Ovary (tissue), 9 donors: ENCODE data around the gene SH3BP4. TPM values are rescaled to one million over a fixed set of nuclear protein-coding genes. Genes with fewer than 3 reads are reported as not detected.
A peak's percentile ranks its signal among the peaks of the same experiment; 100 is the strongest.

Source experiments
- DNase-seq, 5 donors: peaks; one replicate each; pipeline ENCODE4 v3.0.0-alpha.2; 2019 to 2020
- H3K27ac ChIP-seq, 2 donors: fragments of 200-600 bp; one replicate each; pipeline versions ENCODE4 v1.5.1 to v1.8.0; 2019 to 2022
- H3K27me3 ChIP-seq: fragments of 200-600 bp; one replicate; pipeline ENCODE4 v1.8.0; 2022
- H3K36me3 ChIP-seq: fragments of 200-600 bp; sonication (generic); one replicate; pipeline ENCODE4 v1.5.1; 2019
- H3K4me1 ChIP-seq: one replicate; pipeline ENCODE4 v1.8.1; 2013; ENCODE audit warnings: mild to moderate bottlenecking, moderate library complexity; ENCODE audit not compliant: insufficient read depth
- H3K4me3 ChIP-seq: fragments of 200-600 bp; sonication (generic); one replicate; pipeline ENCODE4 v1.5.1; 2017
- H3K9me3 ChIP-seq, 2 donors: fragments of 200-600 bp in 1 of 2; sonication (generic) in 1 of 2; one replicate each; pipeline versions ENCODE4 v1.5.1 to v1.8.1; 2013 to 2019; ENCODE audit warnings: mild to moderate bottlenecking in 1 of 2, moderate library complexity in 1 of 2
- EP300 ChIP-seq: sonication (generic); formaldehyde crosslinking; IDR thresholded peaks from one replicate; pipeline ENCODE4 v1.6.1; 2017; ENCODE audit warnings: antibody characterized with exemption
- POLR2A ChIP-seq: fragments of 450-650 bp; IDR thresholded peaks from one replicate; pipeline ENCODE4 v1.6.1; 2017; ENCODE audit warnings: antibody characterized with exemption, mild to moderate bottlenecking, moderate library complexity
- WGBS, 3 donors: extraction: QIAGEN DNeasy Blood & Tissue Kit in 1 of 3; methylation state at CpG; one replicate each; pipeline versions ENCODE4 v1.1.5 to v1.1.7; 2013 to 2017; 5-methylcytosine and 5-hydroxymethylcytosine counted together
- intact Hi-C, 4 donors: fragments of 100-400 bp; cut with DNase I; formaldehyde crosslinking; loops; one replicate each; pipeline versions ENCODE4 v1.11.0 to v1.15.1; 2022 to 2023
- polyA plus RNA-seq, 2 donors: library from polyadenylated mRNA; stranded (reverse); fragments of 200-250 nt in 1 of 2; fragments of 350-450 nt in 1 of 2; fragmentation: Illumina TruSeq in 1 of 2; extraction: RNeasy Lipid Tissue Mini Kit (QIAGEN cat#74804) in 1 of 2; gene quantifications; one replicate each; pipeline ENCODE4 v1.2.3, GENCODE V29; 2013 to 2014
- total RNA-seq, 7 donors: library from RNA; depleted of rRNA in 2 of 7; stranded (reverse); fragments of >200 nt in 2 of 7; fragmentation: NEBNext Ultra II Directional in 3 of 7; extraction: Animal tissue kit (Norgen Biotek cat#: 25700) in 3 of 7; gene quantifications; one replicate each; pipeline versions ENCODE4 v1.1.0 to v1.2.4, GENCODE V29; 2016 to 2023
- TF ChIP-seq, protein P1 (sequence below), 3 donors: fragments of 450-650 bp in 2 of 3; fragments of 200-600 bp in 1 of 3; IDR thresholded peaks; one replicate each; pipeline versions ENCODE4 v1.5.1 to v1.8.0; 2016 to 2022; ENCODE audit warnings: antibody characterized with exemption in 3 of 3, mild to moderate bottlenecking in 1 of 3
- donor health status: DM: no; HTN: no; CAD: no; lungs with moderate emphysema.
- donor health status: DM: no; HTN: no; CAD: no.
- donor health status: Bipolar disorder and iron deficiency.
- donor health status: DM: yes; HTN: yes; CAD: no.
- donor health status: DM: no; HTN: no; CAD: no.
- donor health status: DM: yes; HTN: yes; CAD: no.

The SH3BP4 gene
- total and polyA plus RNA-seq, 9 donors: 20.3 to 44.9 (median 36.9) TPM

DNA sequence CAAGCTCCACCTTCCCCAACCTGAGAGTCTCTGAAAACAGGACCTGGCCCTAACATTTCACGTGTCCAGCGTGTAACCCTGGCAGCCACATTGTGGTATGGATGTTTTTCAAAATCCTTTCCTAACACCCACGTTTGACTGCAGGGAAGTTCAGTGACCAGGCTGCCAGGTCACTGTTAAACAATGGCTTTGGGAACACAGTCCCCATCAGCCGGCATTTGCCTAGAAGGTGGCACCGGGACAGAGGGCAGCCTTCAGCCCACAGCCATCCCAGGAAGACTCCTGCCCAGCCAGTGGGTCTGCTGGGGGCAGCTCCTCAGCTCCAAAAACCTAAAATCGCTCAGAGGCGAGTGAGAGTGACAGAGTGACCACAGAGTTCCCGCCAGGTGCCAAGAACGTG is 140.2 kb downstream of the SH3BP4 start:
- H3K4me3 ChIP-seq: no peak overlapping the region
- no peak overlapping the region for H3K27ac ChIP-seq
- H3K4me1 ChIP-seq: peaks cover 6% of the 10 kb centered on the region
- DNase-seq: no peak
- no peaks in the 10 kb centered on the region for H3K9me3 ChIP-seq
- H3K27me3 ChIP-seq: no peaks in the 10 kb centered on the region
- H3K36me3 ChIP-seq: no peaks in the 10 kb centered on the region
- WGBS, 3 donors: 80 to 88% (median 83%) methylated on average over 9 of the region's 9 CpGs
- intact Hi-C loops: no loop called here
- TF ChIP-seq POLR2A (no peak), EP300 (no peak)
- TF ChIP-seq, protein P1, sequence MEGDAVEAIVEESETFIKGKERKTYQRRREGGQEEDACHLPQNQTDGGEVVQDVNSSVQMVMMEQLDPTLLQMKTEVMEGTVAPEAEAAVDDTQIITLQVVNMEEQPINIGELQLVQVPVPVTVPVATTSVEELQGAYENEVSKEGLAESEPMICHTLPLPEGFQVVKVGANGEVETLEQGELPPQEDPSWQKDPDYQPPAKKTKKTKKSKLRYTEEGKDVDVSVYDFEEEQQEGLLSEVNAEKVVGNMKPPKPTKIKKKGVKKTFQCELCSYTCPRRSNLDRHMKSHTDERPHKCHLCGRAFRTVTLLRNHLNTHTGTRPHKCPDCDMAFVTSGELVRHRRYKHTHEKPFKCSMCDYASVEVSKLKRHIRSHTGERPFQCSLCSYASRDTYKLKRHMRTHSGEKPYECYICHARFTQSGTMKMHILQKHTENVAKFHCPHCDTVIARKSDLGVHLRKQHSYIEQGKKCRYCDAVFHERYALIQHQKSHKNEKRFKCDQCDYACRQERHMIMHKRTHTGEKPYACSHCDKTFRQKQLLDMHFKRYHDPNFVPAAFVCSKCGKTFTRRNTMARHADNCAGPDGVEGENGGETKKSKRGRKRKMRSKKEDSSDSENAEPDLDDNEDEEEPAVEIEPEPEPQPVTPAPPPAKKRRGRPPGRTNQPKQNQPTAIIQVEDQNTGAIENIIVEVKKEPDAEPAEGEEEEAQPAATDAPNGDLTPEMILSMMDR (IDR thresholded peaks at IDR 0.05): no peak

DNA sequence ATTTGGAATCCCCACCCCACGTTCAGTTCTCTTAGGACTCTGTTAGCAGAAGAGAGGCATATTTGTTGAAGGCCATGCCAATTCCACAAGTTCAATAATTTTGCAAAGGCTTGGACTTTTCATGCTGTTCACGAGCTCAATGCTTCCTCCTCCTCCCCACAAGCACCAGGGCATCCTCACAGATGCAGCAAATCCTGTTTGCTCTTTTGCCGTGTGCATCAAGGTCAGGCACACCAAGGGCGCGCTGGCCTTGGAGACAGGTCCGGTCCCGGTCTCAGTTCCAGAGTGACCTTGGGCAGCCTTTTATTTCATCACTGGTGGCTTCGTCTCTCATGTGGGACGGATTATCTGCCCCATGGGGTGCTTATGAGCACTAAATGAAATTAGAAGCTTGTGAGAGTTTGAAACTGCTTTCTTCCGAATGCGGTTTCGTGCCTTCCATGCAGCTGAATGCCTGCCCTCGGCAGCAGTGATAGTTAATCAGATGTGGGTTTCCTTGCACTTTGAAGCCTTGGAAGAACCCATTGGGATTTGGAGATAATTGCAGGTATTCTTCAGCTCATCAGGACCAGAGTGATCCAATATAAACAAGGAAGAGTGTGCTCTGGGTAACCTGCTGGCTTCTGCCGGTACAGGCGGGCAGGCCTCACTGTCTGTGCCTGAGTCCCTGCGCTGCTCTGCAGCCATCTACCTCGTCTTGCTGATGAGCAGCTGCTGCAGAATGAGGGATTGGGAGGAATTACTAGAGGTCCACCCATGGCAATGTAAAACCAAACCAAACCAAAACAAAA is 140.8 kb downstream of the SH3BP4 start:
- TF ChIP-seq, protein P1 (IDR thresholded peaks at IDR 0.05): no peak
- TF ChIP-seq POLR2A (no peak), EP300 (no peak)
- Histone ChIP-seq H3K27me3 (no peaks in the 10 kb centered on the region), H3K9me3 (no peaks in the 10 kb centered on the region), H3K4me3 (no peak overlapping the region), H3K36me3 (no peaks in the 10 kb centered on the region), H3K4me1 (peaks cover 6% of the 10 kb centered on the region), H3K27ac (no peak overlapping the region)
- 47 to 71% (median 57%) methylated on average over 17 of the region's 17 CpGs for WGBS, 3 donors
- intact Hi-C loops: no loop called here
- DNase-seq: peak in 1 of 5 donors; percentile 26

DNA sequence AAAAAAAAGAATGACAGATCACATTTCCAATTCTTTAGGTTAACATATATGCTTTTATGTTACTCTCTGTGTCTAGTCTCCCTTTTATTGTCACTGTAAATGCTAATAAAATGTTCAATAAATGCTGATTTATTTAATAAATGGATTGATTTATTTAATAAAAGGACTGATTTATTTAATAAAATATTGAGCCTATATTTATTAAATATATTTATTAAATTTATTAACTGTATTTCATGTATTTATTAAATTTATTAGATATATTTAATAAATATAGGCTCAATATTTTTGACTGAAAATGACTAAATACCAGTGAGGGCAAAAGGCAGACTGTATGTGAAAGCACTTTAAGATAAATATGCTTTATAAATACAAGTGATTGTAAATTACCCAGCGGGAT is 142.6 kb downstream of the SH3BP4 start:
- H3K27me3 ChIP-seq: no peaks in the 10 kb centered on the region
- 93 to 98% (median 95%) methylated on average over 1 of the region's 1 CpG for WGBS, 3 donors
- intact Hi-C loops: no loop called here
- no peak overlapping the region for H3K4me3 ChIP-seq
- H3K4me1 ChIP-seq: peaks cover 5% of the 10 kb centered on the region
- no peaks in the 10 kb centered on the region for H3K9me3 ChIP-seq
- DNase-seq: no peak
- H3K36me3 ChIP-seq: no peaks in the 10 kb centered on the region
- TF ChIP-seq, protein P1 (IDR thresholded peaks at IDR 0.05): no peak
- TF ChIP-seq POLR2A (no peak), EP300 (no peak)
- no peak overlapping the region for H3K27ac ChIP-seq

DNA sequence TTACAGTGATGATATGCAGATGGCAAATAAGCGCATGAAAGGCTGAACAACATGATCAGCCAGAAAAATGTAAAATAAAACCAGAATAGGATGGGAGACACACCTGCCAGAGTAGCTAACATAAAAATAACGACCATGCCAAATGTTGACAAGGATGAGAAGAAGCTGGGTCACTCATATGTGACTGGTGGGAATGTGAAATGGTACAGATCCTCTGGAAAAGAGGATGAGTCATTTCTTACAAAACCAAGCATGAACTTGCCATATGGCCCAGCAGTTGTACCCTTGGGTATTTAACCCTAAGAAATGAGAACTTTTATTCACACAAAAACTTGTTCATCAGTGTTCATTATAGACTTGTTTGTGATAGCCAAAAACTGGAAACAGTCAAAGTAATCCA is 143.8 kb downstream of the SH3BP4 start:
- H3K4me1 ChIP-seq: peaks cover 5% of the 10 kb centered on the region
- H3K9me3 ChIP-seq: no peaks in the 10 kb centered on the region
- 84 to 87% (median 85%) methylated on average over 2 of the region's 2 CpGs for WGBS, 3 donors
- H3K27me3 ChIP-seq: no peaks in the 10 kb centered on the region
- no peaks in the 10 kb centered on the region for H3K36me3 ChIP-seq
- H3K27ac ChIP-seq: no peak overlapping the region
- no peak overlapping the region for H3K4me3 ChIP-seq
- intact Hi-C loops: loop anchor here in 1 of 4 donors (5.0 kb wide), 1 partner anchor 213 kb away; no protein-coding TSS in a partner anchor
- TF ChIP-seq, protein P1 (IDR thresholded peaks at IDR 0.05): no peak
- DNase-seq: no peak
